ENCODE results near the gene ZNF341. TPM values are rescaled to one million over a fixed set of nuclear protein-coding genes. Genes with fewer than 3 reads are reported as not detected.

Gene ZNF341
- total and polyA plus RNA-seq, 2 experiments from 2014 or later, result 2.3 to 2.8 TPM

- H3K79me2 ChIP-seq (ENCODE audit: insufficient read depth), result peaks cover 100% of the 10 kb centered on the region
- no peaks in the 10 kb centered on the region for H3K9me3 ChIP-seq (ENCODE audit: low read depth)
- no peaks in the 10 kb centered on the region for H3K27me3 ChIP-seq (replicated peaks; ENCODE audit: insufficient read depth)
- TF ChIP-seq EZH2phosphoT487 (IDR thresholded peaks at IDR 0.05; ENCODE audit: insufficient read depth, low read depth), result no peak
- TF ChIP-seq EZH2 (IDR thresholded peaks at IDR 0.05; ENCODE audit: insufficient read depth, poor library complexity, severe bottlenecking), result no peak
- H4K20me1 ChIP-seq (ENCODE audit: insufficient read depth), result peaks cover 67% of the 10 kb centered on the region
- H3K9ac ChIP-seq, result no peak overlapping the region
- no peaks in the 10 kb centered on the region for H3K36me3 ChIP-seq (ENCODE audit: low read depth)
- H3K4me1 ChIP-seq (ENCODE audit: insufficient read depth), result peaks cover 17% of the 10 kb centered on the region
- in situ Hi-C loops (cut with MboI), result no loop called here
- H2AFZ ChIP-seq, result no peak overlapping the region
- no peak overlapping the region for H3K4me3 ChIP-seq
- no peaks in the 10 kb centered on the region for H3K9me2 ChIP-seq (ENCODE audit: insufficient read depth)
- H3K4me2 ChIP-seq (ENCODE audit: unreplicated experiment), result no peak overlapping the region
- H3K27ac ChIP-seq, result no peak overlapping the region
- no peak for DNase-seq
- 89 to 92% methylated on average over 4 of the region's 4 CpGs for WGBS, 2 experiments (ENCODE audit: low coverage in 1 of 2, low lambda C conversion rate in 2 of 2, missing lambda C conversion rate in 2 of 2)
- H3F3A ChIP-seq (ENCODE audit: insufficient read depth), result 0 out of 2 replicates have a peak, but pooled peaks cover 9% of the 10 kb centered on the region
These were observed 109.1 kb downstream of the ZNF341 start for GRCh38 chr20:33840759-33841435.

- Histone ChIP-seq H3F3A (ENCODE audit: insufficient read depth) (0 out of 2 replicates have a peak, but pooled peaks cover 9% of the 10 kb centered on the region), H3K4me1 (ENCODE audit: insufficient read depth) (peaks cover 18% of the 10 kb centered on the region), H3K9me2 (ENCODE audit: insufficient read depth) (no peaks in the 10 kb centered on the region), H2AFZ (no peak overlapping the region), H3K4me2 (ENCODE audit: unreplicated experiment) (no peak overlapping the region), H3K27ac (no peak overlapping the region), H3K4me3 (no peak overlapping the region), H4K20me1 (ENCODE audit: insufficient read depth) (peaks cover 64% of the 10 kb centered on the region), H3K9me3 (ENCODE audit: low read depth) (no peaks in the 10 kb centered on the region), H3K27me3 (replicated peaks; ENCODE audit: insufficient read depth) (no peaks in the 10 kb centered on the region), H3K79me2 (ENCODE audit: insufficient read depth) (peaks cover 100% of the 10 kb centered on the region), H3K36me3 (ENCODE audit: low read depth) (no peaks in the 10 kb centered on the region), H3K9ac (no peak overlapping the region)
- WGBS, 2 experiments (ENCODE audit: low coverage in 1 of 2, low lambda C conversion rate in 2 of 2, missing lambda C conversion rate in 2 of 2), result 87 to 91% methylated on average over 4 of the region's 4 CpGs
- DNase-seq, result no peak
- TF ChIP-seq EZH2 (IDR thresholded peaks at IDR 0.05; ENCODE audit: insufficient read depth, poor library complexity, severe bottlenecking) (no peak), EZH2phosphoT487 (IDR thresholded peaks at IDR 0.05; ENCODE audit: insufficient read depth, low read depth) (no peak)
- in situ Hi-C loops (cut with MboI), result no loop called here
These were observed 109.6 kb downstream of the ZNF341 start for GRCh38 chr20:33841436-33841799.

Other genes starting within 250 kb of the ZNF341 start
- gene CBFA2T2, start 241.9 kb upstream of the ZNF341 start, total RNA-seq (2014; rRNA removed; shearing (Covaris generic)), result 5.3 and 8.6 TPM in 2 replicates
- 8.4 and 8.7 TPM in 2 replicates for gene CBFA2T2, start 241.9 kb upstream of the ZNF341 start, polyA plus RNA-seq (2016; fragmentation: Nextera tagmentation; extraction: Ambion mirVana)
- 0.63 TPM in 1 of 2 replicates, not detected in the other for gene C20orf144, start 69.7 kb upstream of the ZNF341 start, total RNA-seq (2014; rRNA removed; shearing (Covaris generic))
- 0.25 and 0.41 TPM in 2 replicates for gene C20orf144, start 69.7 kb upstream of the ZNF341 start, polyA plus RNA-seq (2016; fragmentation: Nextera tagmentation; extraction: Ambion mirVana)
- gene ACTL10, start 65.1 kb upstream of the ZNF341 start, total RNA-seq (2014; rRNA removed; shearing (Covaris generic)), result 3.2 and 3.4 TPM in 2 replicates
- gene ACTL10, start 65.1 kb upstream of the ZNF341 start, polyA plus RNA-seq (2016; fragmentation: Nextera tagmentation; extraction: Ambion mirVana), result 1.5 and 1.7 TPM in 2 replicates
- gene NECAB3, start 57.6 kb upstream of the ZNF341 start, total RNA-seq (2014; rRNA removed; shearing (Covaris generic)), result 27.1 and 27.3 TPM in 2 replicates
- 11.0 and 13.4 TPM in 2 replicates for gene NECAB3, start 57.6 kb upstream of the ZNF341 start, polyA plus RNA-seq (2016; fragmentation: Nextera tagmentation; extraction: Ambion mirVana)
- 9.0 and 12.9 TPM in 2 replicates for gene E2F1, start 45.6 kb upstream of the ZNF341 start, total RNA-seq (2014; rRNA removed; shearing (Covaris generic))
- gene E2F1, start 45.6 kb upstream of the ZNF341 start, polyA plus RNA-seq (2016; fragmentation: Nextera tagmentation; extraction: Ambion mirVana), result 4.3 and 4.9 TPM in 2 replicates
- gene PXMP4, start 11.7 kb upstream of the ZNF341 start, total RNA-seq (2014; rRNA removed; shearing (Covaris generic)), result 5.9 and 14.3 TPM in 2 replicates
- gene PXMP4, start 11.7 kb upstream of the ZNF341 start, polyA plus RNA-seq (2016; fragmentation: Nextera tagmentation; extraction: Ambion mirVana), result 14.1 and 16.4 TPM in 2 replicates
- gene CHMP4B, start 79.4 kb downstream of the ZNF341 start, total RNA-seq (2014; rRNA removed; shearing (Covaris generic)), result 35.3 and 48.2 TPM in 2 replicates
- gene CHMP4B, start 79.4 kb downstream of the ZNF341 start, polyA plus RNA-seq (2016; fragmentation: Nextera tagmentation; extraction: Ambion mirVana), result 4.7 and 5.5 TPM in 2 replicates